ENCODE data around the gene SPTB.
"Not testable (repeated sequence)": the region's sequence is repeated elsewhere in the genome, so short reads cannot be mapped to it uniquely, and the experiment has no call there.

The SPTB gene
- total RNA-seq: 0.12 to 1.8 (median 0.38) reads per million in 4 experiments

GRCh38 chr14:64879635-64880220 lies at the start of gene SPTB:
SPTB (minus strand) TSS chr14:64879907; CDS start chr14:64823094, 56,813 bp downstream.
- peak; percentile 46 for DNase-seq

- DNase-seq: no peak
These were observed 49.3 kb upstream of the SPTB start for GRCh38 chr14:64929014-64929359.

GRCh38 chr14:64928239-64929013 lies 48.7 kb upstream of the SPTB start:
- DNase-seq: no peak

- DNase-seq: no peak
These were observed 47.3 kb upstream of the SPTB start for GRCh38 chr14:64927031-64927430.

- DNase-seq: no peak
These were observed 46.8 kb upstream of the SPTB start for GRCh38 chr14:64926398-64926995.

GRCh38 chr14:64923015-64923414 lies 43.3 kb upstream of the SPTB start:
- DNase-seq: no peak

GRCh38 chr14:64920465-64920864 lies 40.8 kb upstream of the SPTB start:
- no peak for DNase-seq

GRCh38 chr14:64919618-64920017 lies 39.9 kb upstream of the SPTB start:
- DNase-seq: no peak

- no peak for DNase-seq
These were observed 39.5 kb upstream of the SPTB start for GRCh38 chr14:64919215-64919614.

GRCh38 chr14:64918216-64918615 lies 38.5 kb upstream of the SPTB start:
- DNase-seq: no peak

- no peak for DNase-seq
These were observed 36.1 kb upstream of the SPTB start for GRCh38 chr14:64915797-64916196.

GRCh38 chr14:64915029-64915424 lies 35.3 kb upstream of the SPTB start:
- no peak for DNase-seq

- peak; percentile 98 for DNase-seq
These were observed 34.7 kb upstream of the SPTB start, which contains the start of gene CHURC1 for GRCh38 chr14:64914237-64915028. CHURC1 (plus strand) TSS chr14:64914455; CDS start chr14:64914496, 41 bp downstream.

GRCh38 chr14:64913477-64913876 lies 33.8 kb upstream of the SPTB start:
- not testable (repeated sequence) for DNase-seq

GRCh38 chr14:64912261-64912660 lies 32.6 kb upstream of the SPTB start:
- DNase-seq: no peak

GRCh38 chr14:64910847-64911495 lies 31.3 kb upstream of the SPTB start:
- DNase-seq: no peak

GRCh38 chr14:64906022-64906421 lies 26.3 kb upstream of the SPTB start:
- DNase-seq: no peak

GRCh38 chr14:64899958-64900357 lies 20.3 kb upstream of the SPTB start:
- DNase-seq: no peak

- DNase-seq: no peak
These were observed 12.2 kb upstream of the SPTB start for GRCh38 chr14:64891839-64892375.

- no peak for DNase-seq
These were observed 11.6 kb upstream of the SPTB start for GRCh38 chr14:64891173-64891838.

GRCh38 chr14:64889352-64889751 lies 9.6 kb upstream of the SPTB start:
- no peak for DNase-seq

GRCh38 chr14:64885559-64885958 lies 5.9 kb upstream of the SPTB start:
- DNase-seq: no peak
